Uterus (tissue), 4 donors: ENCODE data around the gene ZNF3. TPM values are rescaled to one million over a fixed set of nuclear protein-coding genes. Genes with fewer than 3 reads are reported as not detected.

Source experiments
- DNase-seq, 2 donors: peaks; one replicate each; pipeline ENCODE4 v3.0.0-alpha.2; 2019 to 2020
- H3K27ac ChIP-seq, 2 donors: fragments of 200-600 bp; sonication (generic); 1 replicate in 1 of 2; 2 replicates in 1 of 2; pipeline ENCODE4 v1.5.1; 2016 to 2018
- H3K27me3 ChIP-seq, 2 donors: fragments of 200-600 bp; sonication (generic); one replicate each; pipeline ENCODE4 v1.5.1; 2018 to 2019; ENCODE audit warnings: control low read depth in 1 of 2
- H3K36me3 ChIP-seq, 2 donors: fragments of 200-600 bp; sonication (generic); one replicate each; pipeline ENCODE4 v1.5.1; 2019; ENCODE audit warnings: control low read depth in 1 of 2
- H3K4me1 ChIP-seq, 2 donors: fragments of 200-600 bp; sonication (generic); one replicate each; pipeline ENCODE4 v1.5.1; 2018 to 2019; ENCODE audit warnings: control low read depth in 1 of 2
- H3K4me3 ChIP-seq, 2 donors: fragments of 200-600 bp; sonication (generic); 1 replicate in 1 of 2; 2 replicates in 1 of 2; pipeline ENCODE4 v1.5.1; 2018 to 2019; ENCODE audit warnings: mild to moderate bottlenecking in 1 of 2
- H3K9me3 ChIP-seq, 2 donors: fragments of 200-600 bp; sonication (generic); one replicate each; pipeline ENCODE4 v1.5.1; 2019; ENCODE audit warnings: control low read depth in 1 of 2
- CTCF ChIP-seq, 4 experiments: fragments of 200-600 bp in 2 of 4; fragments of 450-650 bp in 2 of 4; sonication (generic) in 2 of 4; IDR thresholded peaks; one replicate each; pipeline ENCODE4 v1.5.1; 2016 to 2019; ENCODE audit warnings: antibody characterized with exemption in 4 of 4, mild to moderate bottlenecking in 2 of 4, moderate library complexity in 1 of 4
- POLR2A ChIP-seq, 2 donors: fragments of 450-650 bp; IDR thresholded peaks; one replicate each; pipeline ENCODE4 v1.6.1; 2016; ENCODE audit warnings: antibody characterized with exemption in 2 of 2, mild to moderate bottlenecking in 1 of 2, moderate library complexity in 1 of 2
- intact Hi-C: fragments of 100-400 bp; cut with DNase I; formaldehyde crosslinking; loops from one replicate; pipeline ENCODE4 v1.15.1; 2023; ENCODE audit warnings: low total_unique reads
- total RNA-seq, 4 donors: library from RNA; depleted of rRNA in 3 of 4; stranded (reverse); fragments of >200 nt in 3 of 4; gene quantifications; one replicate each; pipeline versions ENCODE4 v1.1.0 to v1.2.4, GENCODE V29; 2014 to 2023
- donor health status: DM: yes; HTN: yes; CAD: no.

Gene ZNF3
- total RNA-seq, 4 donors from 2014 or later: 10.9 to 69.4 (median 50.3) TPM

GRCh38 chr7:100090527-100091410 is 9.2 kb upstream of the ZNF3 start:
- Histone ChIP-seq H3K9me3 (no peaks in the 10 kb centered on the region), H3K27me3 (no peaks in the 10 kb centered on the region), H3K4me1 (peaks cover 0 to 10% of the 10 kb centered on the region in 2 donors), H3K4me3 (no peak overlapping the region), H3K27ac (no peak overlapping the region), H3K36me3 (no peaks in the 10 kb centered on the region)
- intact Hi-C loops: no loop called here
- no peak for DNase-seq
- no peak for TF ChIP-seq CTCF (IDR thresholded peaks at IDR 0.05)
- no peak for TF ChIP-seq POLR2A (IDR thresholded peaks at IDR 0.05)

GRCh38 chr7:100089458-100090196 is 8.1 kb upstream of the ZNF3 start:
- no peaks in the 10 kb centered on the region for H3K9me3 ChIP-seq

GRCh38 chr7:100088621-100089457 is 7.3 kb upstream of the ZNF3 start, which contains the start of gene COPS6:
Gene COPS6, plus strand, starts transcription at chr7:100088969. Its CDS starts 22 bp downstream, at chr7:100088991.
- DNase-seq: peak; percentile 75 to 82
- no peaks in the 10 kb centered on the region for H3K9me3 ChIP-seq
- no peaks in the 10 kb centered on the region for H3K36me3 ChIP-seq
- TF ChIP-seq CTCF (IDR thresholded peaks at IDR 0.05) (peak in 1 of 4 experiments; percentile 39), POLR2A (IDR thresholded peaks at IDR 0.05) (peak; percentile 52 to 80)
- intact Hi-C loops: no loop called here
- peak within 1 kb of the TSS; percentile 88 to 95 for H3K27ac ChIP-seq
- H3K4me3 ChIP-seq: peak within 1 kb of the TSS; percentile 80 to 97
- no peaks in the 10 kb centered on the region for H3K27me3 ChIP-seq
- peaks cover 0 to 10% of the 10 kb centered on the region in 2 donors for H3K4me1 ChIP-seq

More at GRCh38 chr7:100089458-100090196, 8.1 kb upstream of the ZNF3 start:
- no peak for DNase-seq
- no peaks in the 10 kb centered on the region for H3K27me3 ChIP-seq
- H3K27ac ChIP-seq: peak overlapping the region; percentile 88 to 95
- H3K4me3 ChIP-seq: peak overlapping the region; percentile 80 to 97
- intact Hi-C loops: no loop called here
- no peak for TF ChIP-seq POLR2A (IDR thresholded peaks at IDR 0.05)
- peaks cover 0 to 10% of the 10 kb centered on the region in 2 donors for H3K4me1 ChIP-seq
- H3K36me3 ChIP-seq: no peaks in the 10 kb centered on the region

GRCh38 chr7:100088095-100088620 is 6.6 kb upstream of the ZNF3 start:
- peaks cover 0 to 10% of the 10 kb centered on the region in 2 donors for H3K4me1 ChIP-seq
- no peak for TF ChIP-seq CTCF (IDR thresholded peaks at IDR 0.05)
- no peak for TF ChIP-seq POLR2A (IDR thresholded peaks at IDR 0.05)
- DNase-seq: no peak
- intact Hi-C loops: no loop called here
- peak overlapping the region; percentile 80 to 97 for H3K4me3 ChIP-seq
- no peaks in the 10 kb centered on the region for H3K36me3 ChIP-seq
- H3K27me3 ChIP-seq: no peaks in the 10 kb centered on the region
- peak overlapping the region; percentile 88 to 95 for H3K27ac ChIP-seq
- no peaks in the 10 kb centered on the region for H3K9me3 ChIP-seq
